K562 (cell line): ENCODE data around the gene FAM120B. TPM values are rescaled to one million over a fixed set of nuclear protein-coding genes. Genes with fewer than 3 reads are reported as not detected.

Experiments
- BHLHE40 ChIP-seq: IDR thresholded peaks from 2 replicates; pipeline ENCODE4 v1.6.1; 2011; ENCODE audit warnings: low read length, improper control_type of control experiment
- CHD2 ChIP-seq: IDR thresholded peaks from 2 replicates; pipeline ENCODE4 v1.6.1; 2011; ENCODE audit warnings: low read depth, low read length
- NUFIP1 ChIP-seq: fragments of 450-650 bp; IDR thresholded peaks from 2 replicates; pipeline ENCODE4 v1.6.1; 2018; ENCODE audit not compliant: partially characterized antibody
- PTRF ChIP-seq: fragments of 450-650 bp; IDR thresholded peaks from 2 replicates; pipeline ENCODE4 v1.6.1; 2016; ENCODE audit warnings: mild to moderate bottlenecking, missing genetic modification characterization, missing compliant biosample characterization
- SMC3 ChIP-seq: conservative IDR thresholded peaks from 2 replicates; pipeline ENCODE4 v1.6.1; 2011; ENCODE audit warnings: low read depth, low read length, improper control_type of control experiment; ENCODE audit not compliant: insufficient read depth
- ZNF140 ChIP-seq: fragments of 250-450 bp; sonication (Bioruptor Pico); IDR thresholded peaks from 2 replicates; pipeline ENCODE4 v1.8.0; 2021; ENCODE audit warnings: moderate library complexity, mild to moderate bottlenecking, inconsistent platforms
- ZNF431 ChIP-seq: sonication (generic); formaldehyde crosslinking; IDR thresholded peaks from 2 replicates; pipeline ENCODE4 v1.8.0; 2022; ENCODE audit warnings: mild to moderate bottlenecking, missing genetic modification reagents
- polyA plus RNA-seq, 8 experiments: library from polyadenylated mRNA; depleted of rRNA in 4 of 8; stranded (reverse) in 5 of 8; unstranded in 3 of 8; fragments of >200 nt; fragmentation: Nextera tagmentation in 2 of 8; fragmentation: Illumina TruSeq in 1 of 8; extraction: Ambion mirVana in 2 of 8; extraction: Trizol in 1 of 8; gene quantifications; 2 replicates each; pipeline versions ENCODE4 v1.2.1 to v1.2.3, GENCODE V29; 2011 to 2014; ENCODE audit warnings: inconsistent platforms in 1 of 8, missing spikeins in 1 of 8
- total RNA-seq, 7 experiments: library from RNA; depleted of rRNA in 6 of 7; stranded (reverse); fragments of >200 nt in 6 of 7; fragmentation: Illumina TruSeq in 2 of 7; extraction: Trizol in 2 of 7; gene quantifications; 2 replicates each; pipeline versions ENCODE4 v1.2.1 to v1.2.3, GENCODE V29; 2011 to 2021; ENCODE audit warnings: low replicate concordance in 1 of 7
- TF ChIP-seq, protein P1 (sequence below): fragments of 250-450 bp; sonication (Bioruptor Pico); IDR thresholded peaks from 2 replicates; pipeline ENCODE4 v1.5.0; 2021; ENCODE audit warnings: mild to moderate bottlenecking, borderline replicate concordance
- TF ChIP-seq, protein P2 (sequence below): fragments of 450-650 bp; IDR thresholded peaks from one replicate; pipeline ENCODE4 v1.6.1; 2018; ENCODE audit warnings: mild to moderate bottlenecking, moderate library complexity; ENCODE audit not compliant: partially characterized antibody
- TF ChIP-seq, protein P3 (sequence below): fragments of 450-650 bp; IDR thresholded peaks from 2 replicates; pipeline ENCODE4 v1.6.1; 2017; ENCODE audit warnings: mild to moderate bottlenecking, moderate library complexity

The FAM120B gene
- total and polyA plus RNA-seq, 9 of the 15 experiments (the other 6 are each of a cell fraction or from before 2014, with no cell fraction given): 3.5 to 22.6 (median 14.7) TPM

DNA sequence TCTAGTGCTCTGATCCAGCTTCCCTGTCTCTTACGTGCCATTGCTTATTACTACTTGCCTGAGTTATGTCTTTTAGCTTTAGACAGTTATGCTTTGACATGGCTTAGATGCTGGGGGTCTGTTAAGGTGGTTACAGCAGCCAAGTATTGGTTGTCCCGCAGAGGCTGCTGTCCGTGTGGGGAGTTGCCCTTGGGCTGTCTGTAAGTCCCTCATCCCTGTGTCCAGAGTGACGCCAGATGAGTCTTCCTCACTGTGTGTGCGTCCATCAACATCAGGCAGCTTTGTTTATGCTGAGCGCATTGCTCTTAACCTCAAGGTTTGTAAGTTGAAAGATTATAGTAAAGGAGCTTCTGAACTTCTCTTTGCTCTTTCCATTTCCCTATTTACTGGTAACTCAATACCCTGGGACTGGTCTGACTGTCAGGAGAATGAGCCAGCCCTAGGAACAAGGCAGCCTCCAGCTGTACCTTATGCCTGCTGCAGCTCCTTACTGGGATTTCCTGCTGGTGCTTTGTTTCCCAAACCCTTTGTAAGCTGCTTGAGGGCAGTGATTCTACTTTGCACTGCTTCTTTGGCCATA is 7.2 kb downstream of the FAM120B start (continued):
- TF ChIP-seq, protein P1, sequence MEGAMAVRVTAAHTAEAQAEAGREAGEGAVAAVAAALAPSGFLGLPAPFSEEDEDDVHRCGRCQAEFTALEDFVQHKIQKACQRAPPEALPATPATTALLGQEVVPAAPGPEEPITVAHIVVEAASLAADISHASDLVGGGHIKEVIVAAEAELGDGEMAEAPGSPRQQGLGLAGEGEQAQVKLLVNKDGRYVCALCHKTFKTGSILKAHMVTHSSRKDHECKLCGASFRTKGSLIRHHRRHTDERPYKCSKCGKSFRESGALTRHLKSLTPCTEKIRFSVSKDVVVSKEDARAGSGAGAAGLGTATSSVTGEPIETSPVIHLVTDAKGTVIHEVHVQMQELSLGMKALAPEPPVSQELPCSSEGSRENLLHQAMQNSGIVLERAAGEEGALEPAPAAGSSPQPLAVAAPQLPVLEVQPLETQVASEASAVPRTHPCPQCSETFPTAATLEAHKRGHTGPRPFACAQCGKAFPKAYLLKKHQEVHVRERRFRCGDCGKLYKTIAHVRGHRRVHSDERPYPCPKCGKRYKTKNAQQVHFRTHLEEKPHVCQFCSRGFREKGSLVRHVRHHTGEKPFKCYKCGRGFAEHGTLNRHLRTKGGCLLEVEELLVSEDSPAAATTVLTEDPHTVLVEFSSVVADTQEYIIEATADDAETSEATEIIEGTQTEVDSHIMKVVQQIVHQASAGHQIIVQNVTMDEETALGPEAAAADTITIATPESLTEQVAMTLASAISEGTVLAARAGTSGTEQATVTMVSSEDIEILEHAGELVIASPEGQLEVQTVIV: no peak
- TF ChIP-seq, protein P2, sequence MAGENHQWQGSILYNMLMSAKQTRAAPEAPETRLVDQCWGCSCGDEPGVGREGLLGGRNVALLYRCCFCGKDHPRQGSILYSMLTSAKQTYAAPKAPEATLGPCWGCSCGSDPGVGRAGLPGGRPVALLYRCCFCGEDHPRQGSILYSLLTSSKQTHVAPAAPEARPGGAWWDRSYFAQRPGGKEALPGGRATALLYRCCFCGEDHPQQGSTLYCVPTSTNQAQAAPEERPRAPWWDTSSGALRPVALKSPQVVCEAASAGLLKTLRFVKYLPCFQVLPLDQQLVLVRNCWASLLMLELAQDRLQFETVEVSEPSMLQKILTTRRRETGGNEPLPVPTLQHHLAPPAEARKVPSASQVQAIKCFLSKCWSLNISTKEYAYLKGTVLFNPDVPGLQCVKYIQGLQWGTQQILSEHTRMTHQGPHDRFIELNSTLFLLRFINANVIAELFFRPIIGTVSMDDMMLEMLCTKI: no peak
- no peak for TF ChIP-seq NUFIP1
- TF ChIP-seq PTRF (tag): no peak
- TF ChIP-seq, protein P3, sequence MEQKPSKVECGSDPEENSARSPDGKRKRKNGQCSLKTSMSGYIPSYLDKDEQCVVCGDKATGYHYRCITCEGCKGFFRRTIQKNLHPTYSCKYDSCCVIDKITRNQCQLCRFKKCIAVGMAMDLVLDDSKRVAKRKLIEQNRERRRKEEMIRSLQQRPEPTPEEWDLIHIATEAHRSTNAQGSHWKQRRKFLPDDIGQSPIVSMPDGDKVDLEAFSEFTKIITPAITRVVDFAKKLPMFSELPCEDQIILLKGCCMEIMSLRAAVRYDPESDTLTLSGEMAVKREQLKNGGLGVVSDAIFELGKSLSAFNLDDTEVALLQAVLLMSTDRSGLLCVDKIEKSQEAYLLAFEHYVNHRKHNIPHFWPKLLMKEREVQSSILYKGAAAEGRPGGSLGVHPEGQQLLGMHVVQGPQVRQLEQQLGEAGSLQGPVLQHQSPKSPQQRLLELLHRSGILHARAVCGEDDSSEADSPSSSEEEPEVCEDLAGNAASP: no peak
- no peak for TF ChIP-seq BHLHE40
- no peak for TF ChIP-seq CHD2
- no peak for TF ChIP-seq SMC3
- TF ChIP-seq ZNF140 (CRISPR knock-in tag): no peak
- no peak for TF ChIP-seq ZNF431 (CRISPR knock-in tag)
